Gastrocnemius medialis (tissue), 4 donors: ENCODE results near the gene CMPK1.

Source experiments
- CTCF ChIP-seq, 5 experiments: fragments of 450-650 bp in 3 of 5; fragments of 200-600 bp in 2 of 5; sonication (generic) in 2 of 5; IDR thresholded peaks in 4 of 5; conservative IDR thresholded peaks in 1 of 5; 1 replicate in 4 of 5; 2 replicates in 1 of 5; pipeline ENCODE4 v1.5.1; 2016 to 2019; ENCODE audit warnings: antibody characterized with exemption in 5 of 5, mild to moderate bottlenecking in 3 of 5, moderate library complexity in 3 of 5
- POLR2A ChIP-seq, 2 donors: fragments of 450-650 bp; IDR thresholded peaks; one replicate each; pipeline ENCODE4 v1.6.1; 2017; ENCODE audit warnings: antibody characterized with exemption in 2 of 2, mild to moderate bottlenecking in 2 of 2, moderate library complexity in 2 of 2

- TF ChIP-seq POLR2A (IDR thresholded peaks at IDR 0.05) (no peak), CTCF (IDR thresholded peaks at IDR 0.05 in 4 of 5, conservative IDR thresholded peaks at IDR 0.05 in 1 of 5) (no peak)
Measured at GRCh38 chr1:47418122-47418521, 84.5 kb downstream of the CMPK1 start.
